MCF 10A (cell line): Measurements from ENCODE around the gene KLHL3. TPM values are rescaled to one million over a fixed set of nuclear protein-coding genes. Genes with fewer than 3 reads are reported as not detected.

ENCODE experiments used
- BruUV-seq: library from RNA; stranded (reverse); fragments of 400-500 nt; replicated peaks from 2 replicates; lab custom pipeline; 2021; lab: Mats Ljungman, UMichigan
- CTCF ChIA-PET: fragments of 300-600 bp; sonication (Branson Sonifier 250); formaldehyde crosslinking; extraction: SDS; loops from one replicate; lab custom pipeline; 2021; ENCODE audit warnings: antibody characterized with exemption, inconsistent platforms; lab: Yijun Ruan, JAX
- POLR2A ChIA-PET: fragments of 300-600, 350-650 bp; sonication (Branson Sonifier 250); formaldehyde crosslinking; extraction: SDS; loops from one replicate; lab custom pipeline; 2020; ENCODE audit warnings: antibody characterized with exemption, inconsistent platforms; lab: Yijun Ruan, JAX
- DNase-seq: peaks from one replicate; pipeline ENCODE4 v3.0.0-alpha.2; 2018; ENCODE audit not compliant: unreplicated experiment
- H3K27ac Mint-ChIP-seq: one replicate; pipeline ENCODE4 v1.8.0; 2022; ENCODE audit warnings: mild to moderate bottlenecking, low read depth, mixed read lengths; ENCODE audit not compliant: unreplicated experiment
- H3K27me3 Mint-ChIP-seq: one replicate; pipeline ENCODE4 v1.8.0; 2022; ENCODE audit warnings: mixed read lengths; ENCODE audit not compliant: insufficient read depth, unreplicated experiment
- H3K36me3 Mint-ChIP-seq: one replicate; pipeline ENCODE4 v1.8.0; 2022; ENCODE audit warnings: mild to moderate bottlenecking, moderate library complexity, mixed read lengths; ENCODE audit not compliant: insufficient read depth, unreplicated experiment
- H3K4me1 Mint-ChIP-seq: one replicate; pipeline ENCODE4 v1.8.0; 2022; ENCODE audit warnings: mixed read lengths; ENCODE audit not compliant: insufficient read depth, unreplicated experiment
- H3K4me3 Mint-ChIP-seq: one replicate; pipeline ENCODE4 v1.8.0; 2022; ENCODE audit warnings: mild to moderate bottlenecking, moderate library complexity, mixed read lengths; ENCODE audit not compliant: unreplicated experiment
- H3K9me3 Mint-ChIP-seq: one replicate; pipeline ENCODE4 v1.8.0; 2022; ENCODE audit warnings: mixed read lengths; ENCODE audit not compliant: unreplicated experiment
- intact Hi-C: fragments of 100-400 bp; cut with micrococcal nuclease; formaldehyde crosslinking; loops from 2 replicates; pipeline ENCODE4 v1.14.1; 2022
- total RNA-seq: library from RNA; stranded (reverse); gene quantifications from 2 replicates; pipeline ENCODE4 v1.2.3, GENCODE V29; 2022
- TF ChIP-seq, protein P1 (sequence below): fragments of 200-600 bp; IDR thresholded peaks from one replicate; pipeline ENCODE4 v1.8.0; 2022; ENCODE audit warnings: antibody characterized with exemption, mild to moderate bottlenecking; ENCODE audit not compliant: unreplicated experiment

The KLHL3 gene
- total RNA-seq, 1 experiment from 2014 or later, result 0.49 TPM

DNA sequence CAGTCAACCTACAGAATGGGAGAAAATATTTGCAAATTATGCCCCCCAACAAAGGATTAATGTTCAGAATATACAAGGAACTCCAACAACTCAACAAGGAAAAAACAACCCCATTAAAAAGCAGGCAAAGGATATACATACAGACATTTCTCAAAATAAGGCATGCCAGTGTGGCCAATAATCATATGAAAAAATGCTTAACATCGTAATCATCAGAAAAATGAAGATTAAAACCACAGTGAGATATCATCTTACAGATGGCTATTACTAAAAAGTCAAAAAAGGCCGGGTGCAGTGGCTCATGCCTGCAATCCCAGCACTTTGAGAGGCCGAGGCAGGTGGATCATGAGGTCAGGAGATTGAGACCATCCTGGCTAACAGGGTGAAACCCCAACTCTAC lies 103.2 kb downstream of the KLHL3 start:
- H3K4me3 Mint-ChIP-seq, result no peak overlapping the region

DNA sequence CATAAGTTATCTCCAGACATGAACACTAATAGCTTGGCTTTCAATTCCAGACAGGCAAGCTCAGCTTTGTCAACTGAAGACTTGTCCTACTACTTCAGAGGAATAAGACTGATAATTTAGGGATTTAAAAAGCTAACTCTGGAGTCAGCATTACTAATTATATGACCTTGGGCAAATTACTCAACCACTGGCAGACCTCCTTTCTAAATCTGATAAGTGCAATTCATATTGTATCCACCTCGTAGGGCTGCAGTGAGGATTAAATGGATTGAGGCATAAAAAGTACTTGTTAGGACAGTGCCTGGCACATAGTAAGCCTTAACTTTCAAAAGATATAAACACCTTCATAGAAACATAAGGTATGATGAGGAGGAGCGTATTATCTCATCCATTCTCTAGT lies 104.4 kb downstream of the KLHL3 start:
- no peak overlapping the region for H3K27ac Mint-ChIP-seq
- CTCF ChIA-PET, result interaction anchor here (0.6 to 14.9 kb wide), 11 partner anchors 8 to 595 kb away, joined by 3 to 690 read pairs (median 3); partner anchors contain the start of gene KLHL3
- H3K36me3 Mint-ChIP-seq, result no peaks in the 10 kb centered on the region
- intact Hi-C loops, result no loop called here
- no peak for DNase-seq
- POLR2A ChIA-PET, result interaction anchor here (0.6 to 2.1 kb wide), 2 partner anchors 9 to 28 kb away, joined by 3 to 8 read pairs; no protein-coding TSS in a partner anchor
- H3K4me3 Mint-ChIP-seq, result no peak overlapping the region
- H3K4me1 Mint-ChIP-seq, result no peaks in the 10 kb centered on the region
- TF ChIP-seq, protein P1, sequence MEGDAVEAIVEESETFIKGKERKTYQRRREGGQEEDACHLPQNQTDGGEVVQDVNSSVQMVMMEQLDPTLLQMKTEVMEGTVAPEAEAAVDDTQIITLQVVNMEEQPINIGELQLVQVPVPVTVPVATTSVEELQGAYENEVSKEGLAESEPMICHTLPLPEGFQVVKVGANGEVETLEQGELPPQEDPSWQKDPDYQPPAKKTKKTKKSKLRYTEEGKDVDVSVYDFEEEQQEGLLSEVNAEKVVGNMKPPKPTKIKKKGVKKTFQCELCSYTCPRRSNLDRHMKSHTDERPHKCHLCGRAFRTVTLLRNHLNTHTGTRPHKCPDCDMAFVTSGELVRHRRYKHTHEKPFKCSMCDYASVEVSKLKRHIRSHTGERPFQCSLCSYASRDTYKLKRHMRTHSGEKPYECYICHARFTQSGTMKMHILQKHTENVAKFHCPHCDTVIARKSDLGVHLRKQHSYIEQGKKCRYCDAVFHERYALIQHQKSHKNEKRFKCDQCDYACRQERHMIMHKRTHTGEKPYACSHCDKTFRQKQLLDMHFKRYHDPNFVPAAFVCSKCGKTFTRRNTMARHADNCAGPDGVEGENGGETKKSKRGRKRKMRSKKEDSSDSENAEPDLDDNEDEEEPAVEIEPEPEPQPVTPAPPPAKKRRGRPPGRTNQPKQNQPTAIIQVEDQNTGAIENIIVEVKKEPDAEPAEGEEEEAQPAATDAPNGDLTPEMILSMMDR, result no peak
- BruUV-seq, result no TSS peak
- no peaks in the 10 kb centered on the region for H3K27me3 Mint-ChIP-seq
- H3K9me3 Mint-ChIP-seq, result peaks cover 16% of the 10 kb centered on the region

More for the DNA sequence above, 103.2 kb downstream of the KLHL3 start:
- intact Hi-C loops, result no loop called here
- ChIA-PET CTCF (interaction anchor here (0.6 to 14.9 kb wide), 6 partner anchors 8 to 120 kb away, joined by 3 to 690 read pairs (median 53); partner anchors contain the start of gene KLHL3), POLR2A (no interaction called here)
- no peaks in the 10 kb centered on the region for H3K36me3 Mint-ChIP-seq
- TF ChIP-seq, protein P1, result no peak
- peaks cover 16% of the 10 kb centered on the region for H3K9me3 Mint-ChIP-seq
- H3K27me3 Mint-ChIP-seq, result no peaks in the 10 kb centered on the region
- no TSS peak for BruUV-seq
- H3K27ac Mint-ChIP-seq, result no peak overlapping the region
- H3K4me1 Mint-ChIP-seq, result no peaks in the 10 kb centered on the region
- no peak for DNase-seq

DNA sequence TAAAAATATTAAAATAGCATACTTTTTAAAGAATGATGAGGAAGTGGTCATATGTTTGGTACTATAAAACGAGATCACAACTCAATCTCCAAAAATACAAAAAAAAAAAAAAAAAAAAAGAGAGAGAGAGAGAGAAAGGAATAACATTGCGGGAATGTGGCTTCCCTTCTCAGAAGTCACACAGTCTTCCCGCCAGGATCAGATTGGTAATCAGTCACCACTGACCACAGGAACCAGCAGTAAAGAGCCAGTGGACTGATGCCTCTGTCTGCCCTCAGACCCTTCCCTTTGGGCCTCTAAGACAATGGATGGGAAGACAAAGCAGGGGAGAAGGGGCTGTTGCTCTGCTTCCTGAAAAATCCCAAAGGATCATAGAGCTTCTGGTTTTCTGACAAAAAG lies 104.9 kb downstream of the KLHL3 start:
- intact Hi-C loops, result no loop called here
- POLR2A ChIA-PET, result interaction anchor here (2.1 kb wide), 2 partner anchors 8 to 112 kb away, joined by 8 to 19 read pairs; no protein-coding TSS in a partner anchor
- no TSS peak for BruUV-seq
- Mint-ChIP-seq H3K4me1 (no peaks in the 10 kb centered on the region), H3K36me3 (no peaks in the 10 kb centered on the region), H3K27ac (no peak overlapping the region), H3K27me3 (no peaks in the 10 kb centered on the region), H3K9me3 (peaks cover 16% of the 10 kb centered on the region), H3K4me3 (no peak overlapping the region)
- no peak for DNase-seq
- TF ChIP-seq, protein P1, result no peak
- CTCF ChIA-PET, result interaction anchor here (0.6 to 14.9 kb wide), 14 partner anchors 8 to 595 kb away, joined by 3 to 690 read pairs (median 5); partner anchors contain the start of gene KLHL3

DNA sequence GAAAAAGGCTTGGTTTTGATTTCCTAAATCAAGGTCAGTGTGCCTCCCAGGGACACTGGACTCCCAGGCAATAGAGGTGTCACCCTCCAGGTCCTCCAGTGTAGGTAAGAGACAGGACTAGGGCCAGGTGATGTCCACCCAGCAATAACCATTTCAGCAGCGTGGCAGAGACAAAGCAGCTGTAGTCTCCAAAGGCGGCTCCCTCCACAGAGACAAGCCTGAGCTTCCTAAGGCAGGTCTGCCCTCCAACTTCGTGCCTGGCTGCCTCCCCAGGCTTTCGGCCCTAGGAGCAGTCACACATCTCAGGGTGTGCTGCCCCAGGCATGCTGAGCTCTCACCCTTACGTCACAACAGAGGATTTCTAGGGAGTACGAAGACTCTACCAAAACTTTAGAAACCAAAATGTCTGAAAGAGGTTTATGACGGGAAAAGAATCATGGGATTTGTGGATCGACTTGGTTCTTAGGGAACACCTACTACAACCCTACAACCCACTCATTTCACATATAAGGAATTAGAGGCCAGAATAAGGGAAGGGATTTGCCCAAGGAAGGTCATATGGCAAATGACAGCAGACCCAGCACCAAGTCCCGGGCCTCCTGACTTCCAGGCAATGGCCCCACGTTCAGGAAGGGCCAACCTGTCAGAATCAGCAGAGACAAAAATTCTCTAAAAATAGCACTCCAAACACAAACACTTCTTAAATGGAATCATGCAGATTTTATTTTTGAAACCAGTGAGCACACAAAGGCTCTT lies 105.5 kb downstream of the KLHL3 start:
- CTCF ChIA-PET, result interaction anchor here (0.6 to 14.9 kb wide), 49 partner anchors 11 to 1619 kb away, joined by 3 to 690 read pairs (median 5); partner anchors contain the start of genes HNRNPA0 and KLHL3
- intact Hi-C loops, result no loop called here
- no TSS peak for BruUV-seq

More for the DNA sequence above, 105.5 kb downstream of the KLHL3 start:
- no peaks in the 10 kb centered on the region for H3K36me3 Mint-ChIP-seq
- no peaks in the 10 kb centered on the region for H3K4me1 Mint-ChIP-seq
- no peak overlapping the region for H3K27ac Mint-ChIP-seq
- H3K27me3 Mint-ChIP-seq, result no peaks in the 10 kb centered on the region
- DNase-seq, result no peak
- POLR2A ChIA-PET, result interaction anchor here (1.1 to 2.1 kb wide), 4 partner anchors 8 to 112 kb away, joined by 4 to 19 read pairs (median 8); no protein-coding TSS in a partner anchor
- TF ChIP-seq, protein P1, result no peak
- H3K9me3 Mint-ChIP-seq, result peaks cover 16% of the 10 kb centered on the region
- no peak overlapping the region for H3K4me3 Mint-ChIP-seq
